GM19455 (cell line): Measurements from ENCODE around the gene NR2F2.
"Not testable (repeated sequence)": the region's sequence is repeated elsewhere in the genome, so short reads cannot be mapped to it uniquely, and the experiment has no call there.

Experiments used
- ATAC-seq: cut with Tn5 transposase; IDR thresholded peaks from one replicate; pipeline ENCODE4 v1.9.1; 2021; ENCODE audit not compliant: unreplicated experiment

NR2F2 gene

DNA sequence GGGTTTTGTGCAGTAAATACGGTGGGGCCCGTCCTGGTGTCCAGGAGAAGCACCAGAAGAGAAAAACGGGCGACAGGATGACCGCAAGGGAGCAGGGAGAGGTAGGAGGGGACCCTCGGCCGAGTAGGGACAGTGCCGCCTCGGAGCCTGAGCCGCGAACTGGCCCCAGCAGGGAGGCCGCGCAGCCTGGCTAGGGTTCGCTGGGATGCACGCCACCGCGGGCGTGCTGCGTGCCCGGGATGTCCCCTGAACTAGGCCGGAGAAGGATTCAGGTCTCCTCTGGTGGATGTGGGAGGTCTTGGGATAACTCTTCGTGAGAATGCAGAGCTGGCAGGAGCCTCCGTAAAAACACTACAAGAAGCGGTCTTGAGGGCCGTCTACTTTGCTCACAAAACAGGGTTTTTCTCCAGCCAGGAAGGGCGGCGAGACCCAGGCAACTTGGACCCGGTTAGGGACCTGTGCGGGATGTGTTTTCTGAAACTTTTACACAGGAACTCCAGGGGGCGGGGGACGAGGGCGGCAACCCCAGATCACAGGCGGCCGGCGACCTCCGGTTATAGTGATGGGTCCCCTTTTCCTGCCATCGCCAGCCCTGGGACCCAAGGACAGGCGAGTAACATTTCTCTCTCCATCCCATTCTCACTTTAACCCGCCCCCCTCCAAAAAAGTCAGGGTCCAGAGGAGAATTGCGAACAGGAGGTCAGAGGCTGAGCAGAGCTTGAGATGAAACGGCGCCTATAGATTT is 35.5 kb downstream of the NR2F2 start:
- ATAC-seq: no peak

- no peak for ATAC-seq
Observed at GRCh38 chr15:96366526-96366877, 36.0 kb downstream of the NR2F2 start.

GRCh38 chr15:96367311-96368200 is 37.1 kb downstream of the NR2F2 start:
- ATAC-seq: no peak

DNA sequence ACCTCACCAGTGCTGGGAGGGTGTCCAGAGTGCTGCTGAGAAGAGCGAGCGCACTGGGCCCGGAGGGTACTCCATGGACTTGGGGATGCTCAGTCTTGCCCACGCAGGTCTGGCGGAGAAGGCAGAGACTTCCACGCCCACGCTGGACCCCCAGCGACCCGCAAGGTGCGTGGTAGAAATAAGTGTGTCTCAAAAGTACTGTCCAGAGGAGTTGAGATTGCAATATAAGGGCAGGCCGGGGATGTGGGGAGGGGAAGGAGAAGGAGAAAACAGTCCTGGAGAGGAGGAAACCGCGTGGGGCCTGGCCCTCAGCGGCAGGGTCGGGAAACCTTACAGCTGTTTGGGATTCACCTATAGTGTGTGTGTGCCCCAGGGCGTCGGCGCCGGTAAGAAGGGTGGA is 38.9 kb downstream of the NR2F2 start:
- ATAC-seq: no peak

- ATAC-seq: no peak
Observed at GRCh38 chr15:96369825-96370621, 39.5 kb downstream of the NR2F2 start.

DNA sequence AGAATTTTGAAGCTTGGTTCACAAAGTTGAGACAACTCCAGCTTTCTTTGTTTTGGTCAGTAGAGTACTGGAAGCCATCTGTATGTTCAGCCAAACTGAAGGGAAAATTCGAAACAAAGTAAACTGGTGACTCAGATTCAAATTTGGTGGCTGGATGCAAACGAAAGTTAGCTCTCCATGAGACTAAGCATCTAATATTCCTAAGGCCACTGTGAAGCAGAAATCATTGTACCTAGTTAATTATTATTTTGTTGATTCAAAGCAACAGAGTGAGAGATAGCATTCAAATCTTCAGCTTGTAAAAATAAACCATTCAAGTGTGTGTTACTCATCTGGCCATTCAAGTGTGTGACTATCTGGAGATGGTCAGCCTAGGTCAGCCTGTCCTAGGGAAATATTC is 42.1 kb downstream of the NR2F2 start:
- no peak for ATAC-seq

GRCh38 chr15:96374499-96374898 is 44.0 kb downstream of the NR2F2 start:
- ATAC-seq: no peak

DNA sequence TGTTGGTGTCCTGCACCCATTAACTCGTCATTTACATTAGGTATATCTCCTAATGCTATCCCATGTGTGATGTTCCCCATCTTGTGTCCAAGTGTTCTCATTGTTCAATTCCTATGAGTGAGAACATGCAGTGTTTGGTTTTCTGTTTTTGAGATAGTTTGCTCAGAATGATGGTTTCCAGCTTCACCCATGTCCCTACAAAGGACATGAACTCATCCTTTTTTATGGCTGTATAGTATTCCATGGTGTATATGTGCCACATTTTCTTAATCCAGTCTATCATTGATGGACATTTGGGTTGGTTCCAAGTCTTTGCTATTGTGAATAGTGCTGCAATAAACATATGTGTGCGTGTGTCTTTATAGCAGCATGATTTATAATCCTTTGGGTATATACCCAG is 49.1 kb downstream of the NR2F2 start:
- not testable (repeated sequence) for ATAC-seq

DNA sequence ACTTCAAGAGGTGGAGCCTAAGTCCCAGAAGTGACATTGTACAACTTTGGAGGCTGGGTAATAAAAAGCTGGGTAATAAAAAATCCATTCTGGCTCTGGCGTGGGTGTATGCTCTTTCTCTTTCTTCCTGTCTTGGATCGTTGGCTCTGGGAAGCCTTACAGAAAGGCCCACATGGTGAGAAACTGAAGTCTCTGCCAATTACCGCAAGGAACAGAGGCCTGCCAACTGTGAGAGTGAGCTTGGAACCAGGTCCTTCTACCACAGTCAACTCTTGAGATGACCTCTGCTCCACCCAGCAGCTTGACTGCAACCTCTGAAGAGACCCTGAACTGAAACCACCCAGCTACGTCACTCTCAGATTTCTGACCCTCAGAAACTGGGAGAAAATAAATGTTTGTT is 51.0 kb downstream of the NR2F2 start:
- ATAC-seq: no peak

DNA sequence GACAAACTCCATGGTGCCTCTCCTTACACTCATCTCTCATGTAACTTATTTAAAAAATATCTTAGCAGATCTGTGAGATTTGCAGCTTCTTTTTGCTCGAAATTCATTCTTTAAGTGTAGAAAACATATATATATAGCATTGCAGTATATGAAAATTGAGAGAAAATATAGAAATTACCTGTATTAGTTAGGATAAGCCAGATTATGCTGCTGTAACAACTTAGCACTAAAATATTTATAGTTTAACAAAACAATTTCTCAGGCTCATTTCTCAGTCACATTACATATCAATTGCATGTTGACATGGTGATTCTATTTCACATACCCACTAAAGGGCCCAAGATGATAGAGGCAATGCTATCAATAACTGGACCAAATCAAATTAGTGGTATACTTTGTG is 54.7 kb downstream of the NR2F2 start:
- ATAC-seq: no peak

- no peak for ATAC-seq
Observed at GRCh38 chr15:96388673-96389072, 58.2 kb downstream of the NR2F2 start.
